Common myeloid progenitor, CD34-positive (primary cell): ENCODE data around the gene PCCA.
A peak's percentile ranks its signal among the peaks of the same experiment; 100 is the strongest.

Source experiments
- CTCF ChIA-PET: fragments of 350-600 bp; sonication (Branson Sonifier 250); formaldehyde crosslinking; loops from one replicate; lab custom pipeline; 2021; ENCODE audit warnings: antibody characterized with exemption; lab: Charles Lee
- POLR2A ChIA-PET: fragments of 350-600 bp; sonication (Branson Sonifier 250); formaldehyde crosslinking; loops from one replicate; lab custom pipeline; 2021; ENCODE audit warnings: antibody characterized with exemption; lab: Charles Lee
- DNase-seq, 3 donors: peaks; one replicate each; pipeline versions ENCODE4 v3.0.0 to v3.0.0-alpha.2; 2013
- H3K27ac ChIP-seq, 2 experiments: 1 replicate in 1 of 2; 2 replicates in 1 of 2; pipeline ENCODE4 v1.7.0; 2013; ENCODE audit warnings: inconsistent platforms in 2 of 2, low read length in 2 of 2, mild to moderate bottlenecking in 2 of 2, low read depth in 1 of 2, moderate library complexity in 1 of 2; ENCODE audit not compliant: severe bottlenecking in 2 of 2, insufficient read depth in 1 of 2, poor library complexity in 1 of 2
- H3K27me3 ChIP-seq, 5 experiments: replicated peaks in 2 of 5; 1 replicate in 3 of 5; 2 replicates in 2 of 5; pipeline versions ENCODE4 v1.6.1 to v1.7.0; 2013; ENCODE audit warnings: low read length in 4 of 5, mild to moderate bottlenecking in 2 of 5, moderate library complexity in 2 of 5, inconsistent platforms in 1 of 5; ENCODE audit not compliant: insufficient read depth in 5 of 5, control insufficient read depth in 4 of 5
- H3K36me3 ChIP-seq, 4 experiments: 1 replicate in 2 of 4; 2 replicates in 2 of 4; pipeline versions ENCODE4 v1.6.1 to v1.7.0; 2013; ENCODE audit warnings: low read length in 3 of 4, control low read depth in 1 of 4, mild to moderate bottlenecking in 1 of 4; ENCODE audit not compliant: control insufficient read depth in 4 of 4, insufficient read depth in 4 of 4
- H3K4me1 ChIP-seq, 4 experiments: 1 replicate in 3 of 4; 2 replicates in 1 of 4; pipeline versions ENCODE4 v1.6.1 to v1.7.1; 2013; ENCODE audit warnings: low read length in 3 of 4, mild to moderate bottlenecking in 3 of 4, control low read depth in 1 of 4, inconsistent platforms in 1 of 4, moderate library complexity in 1 of 4; ENCODE audit not compliant: control insufficient read depth in 4 of 4, insufficient read depth in 4 of 4; ENCODE audit errors: control extremely low read depth in 1 of 4
- H3K4me3 ChIP-seq, 7 experiments: 1 replicate in 4 of 7; 2 replicates in 3 of 7; pipeline versions ENCODE4 v1.5.1 to v1.7.0; 2013; ENCODE audit warnings: mild to moderate bottlenecking in 7 of 7, low read length in 6 of 7, moderate library complexity in 6 of 7, inconsistent platforms in 2 of 7, low read depth in 2 of 7, control low read depth in 1 of 7; ENCODE audit not compliant: insufficient read depth in 4 of 7, control insufficient read depth in 1 of 7; ENCODE audit errors: extremely low read depth in 1 of 7
- H3K9me3 ChIP-seq, 5 experiments: 1 replicate in 4 of 5; 2 replicates in 1 of 5; pipeline versions ENCODE4 v1.6.1 to v1.7.1; 2013; ENCODE audit warnings: low read length in 4 of 5, mild to moderate bottlenecking in 2 of 5, inconsistent platforms in 1 of 5, low read depth in 1 of 5, moderate library complexity in 1 of 5; ENCODE audit not compliant: control insufficient read depth in 4 of 5, insufficient read depth in 2 of 5; ENCODE audit errors: control extremely low read depth in 1 of 5
- WGBS: methylation state at CpG from one replicate; pipeline ENCODE4 v1.1.5; 2013; ENCODE audit not compliant: insufficient coverage; 5-methylcytosine and 5-hydroxymethylcytosine counted together

Gene PCCA

DNA sequence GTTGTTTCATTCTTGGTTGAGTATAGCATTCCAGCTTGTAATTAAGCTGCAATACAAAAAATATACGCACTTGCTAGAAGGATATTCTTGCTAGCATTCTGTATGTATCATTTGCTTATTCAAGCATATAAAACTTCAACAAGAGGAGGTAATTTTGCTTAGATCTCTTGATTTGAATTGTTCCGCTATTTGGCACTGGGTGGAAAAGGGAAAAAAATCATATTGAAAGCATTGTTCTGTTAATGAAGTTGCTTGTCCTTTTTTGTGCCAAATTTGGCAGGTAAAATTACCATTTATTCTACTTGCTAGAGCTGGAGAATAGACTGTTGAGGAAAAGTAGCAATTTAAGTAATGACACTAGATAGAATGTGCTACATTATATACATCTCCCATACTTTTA is 309.5 kb downstream of the PCCA start:
- WGBS: no CpG with 5 or more reads among the region's 2 CpGs
- Histone ChIP-seq H3K4me1 (no peaks in the 10 kb centered on the region), H3K9me3 (peaks cover 0 to 8% (median 2%) of the 10 kb centered on the region in 5 experiments), H3K27ac (no peak overlapping the region), H3K36me3 (peaks cover 0 to 5% (median 0%) of the 10 kb centered on the region in 4 experiments), H3K27me3 (no peaks in the 10 kb centered on the region), H3K4me3 (no peak overlapping the region)
- ChIA-PET CTCF (no interaction called here), POLR2A (no interaction called here)
- no peak for DNase-seq

DNA sequence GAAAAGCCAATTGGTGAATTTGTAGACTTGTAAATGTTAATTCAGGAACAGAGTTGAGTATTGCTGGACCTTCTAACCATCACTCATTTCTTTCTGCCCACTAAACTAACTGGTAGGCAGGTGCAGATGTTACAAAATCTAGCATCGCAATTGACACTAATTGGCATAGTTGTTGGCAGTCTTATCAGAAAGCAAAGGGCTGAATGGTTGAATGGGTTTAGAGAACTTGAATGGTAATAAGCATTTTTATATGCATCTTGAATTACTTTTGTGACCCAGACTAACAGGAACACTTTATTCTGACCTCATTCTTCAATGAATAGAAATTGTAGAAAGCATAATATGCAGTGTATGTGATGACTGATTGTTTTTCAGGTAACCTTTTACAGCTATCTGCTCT is 310.6 kb downstream of the PCCA start:
- Histone ChIP-seq H3K4me1 (no peaks in the 10 kb centered on the region), H3K27me3 (no peaks in the 10 kb centered on the region), H3K9me3 (peaks cover 2 to 16% (median 9%) of the 10 kb centered on the region in 5 experiments), H3K27ac (no peak overlapping the region), H3K4me3 (no peak overlapping the region), H3K36me3 (peaks cover 0 to 15% (median 0%) of the 10 kb centered on the region in 4 experiments)
- no CpG with 5 or more reads among the region's 1 CpG for WGBS
- POLR2A ChIA-PET: no interaction called here
- no peak for DNase-seq
- CTCF ChIA-PET: no interaction called here

DNA sequence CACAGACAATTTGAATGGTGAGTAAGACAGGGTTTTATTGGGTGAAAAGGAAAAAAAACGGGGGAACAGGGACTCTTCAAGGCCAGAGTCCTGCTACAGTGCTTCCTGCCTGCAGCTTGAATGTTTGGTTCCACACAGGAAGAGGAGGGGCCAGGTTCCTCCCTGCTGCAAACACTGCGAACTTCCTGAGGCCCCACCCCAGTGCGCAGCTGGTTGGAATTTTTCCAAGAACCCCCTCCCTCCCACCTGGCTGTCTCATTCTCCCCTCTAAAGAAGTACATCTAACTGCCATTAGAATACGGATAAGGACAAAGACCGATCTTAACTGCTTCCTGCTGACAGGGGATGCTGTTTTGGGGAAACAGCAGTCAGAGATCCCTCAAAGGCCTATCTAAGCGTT is 314.8 kb downstream of the PCCA start:
- DNase-seq: no peak
- ChIA-PET CTCF (no interaction called here), POLR2A (no interaction called here)
- 100% methylated on average over 3 of the region's 6 CpGs for WGBS
- H3K4me3 ChIP-seq: no peak overlapping the region
- no peaks in the 10 kb centered on the region for H3K27me3 ChIP-seq
- H3K9me3 ChIP-seq: peaks cover 4 to 37% (median 23%) of the 10 kb centered on the region in 5 experiments
- H3K4me1 ChIP-seq: no peaks in the 10 kb centered on the region
- H3K36me3 ChIP-seq: peaks cover 0 to 19% (median 0%) of the 10 kb centered on the region in 4 experiments
- H3K27ac ChIP-seq: no peak overlapping the region

- CTCF ChIA-PET: no interaction called here
Observed at GRCh38 chr13:100409132-100409531, 320.2 kb downstream of the PCCA start.

DNA sequence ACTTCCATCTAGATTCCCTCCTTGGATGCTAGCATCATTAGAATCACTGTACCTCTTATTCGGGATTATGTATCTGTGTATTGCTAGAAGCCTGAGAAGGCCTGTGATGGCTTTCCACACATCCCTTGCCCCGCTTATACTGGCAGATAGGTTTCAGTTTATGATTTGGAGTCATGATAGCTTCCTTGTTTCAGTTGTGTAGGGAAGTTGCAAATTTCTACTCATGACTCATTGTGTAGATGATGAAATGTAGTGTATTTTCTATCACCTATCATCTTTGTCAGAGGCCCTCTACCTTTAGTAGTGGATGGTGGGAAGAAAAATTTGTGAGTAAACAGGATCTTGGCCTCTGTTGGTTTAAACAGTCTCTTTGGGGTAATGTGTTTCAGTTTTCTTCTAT is 334.5 kb downstream of the PCCA start:
- no peaks in the 10 kb centered on the region for H3K4me1 ChIP-seq
- no peak overlapping the region for H3K27ac ChIP-seq
- H3K9me3 ChIP-seq: peaks cover 0 to 2% (median 0%) of the 10 kb centered on the region in 5 experiments
- POLR2A ChIA-PET: no interaction called here
- no peaks in the 10 kb centered on the region for H3K27me3 ChIP-seq
- CTCF ChIA-PET: no interaction called here
- H3K4me3 ChIP-seq: no peak overlapping the region
- DNase-seq: peak in 2 of 3 donors; percentile 0 to 6
- 100% methylated on average over 1 of the region's 2 CpGs for WGBS
- H3K36me3 ChIP-seq: peaks cover 0 to 4% (median 0%) of the 10 kb centered on the region in 4 experiments

More at GRCh38 chr13:100409132-100409531, 320.2 kb downstream of the PCCA start:
- peaks cover 0 to 8% (median 3%) of the 10 kb centered on the region in 4 experiments for H3K36me3 ChIP-seq
- POLR2A ChIA-PET: no interaction called here
- peak in 1 of 3 donors; percentile 1 for DNase-seq
- H3K9me3 ChIP-seq: peaks cover 5 to 59% (median 40%) of the 10 kb centered on the region in 5 experiments
- H3K4me1 ChIP-seq: no peaks in the 10 kb centered on the region
- H3K27ac ChIP-seq: no peak overlapping the region
- WGBS: 90% methylated on average over 2 of the region's 5 CpGs
- H3K27me3 ChIP-seq: no peaks in the 10 kb centered on the region
- peak overlapping the region in 1 of 7 experiments; percentile 13 for H3K4me3 ChIP-seq

GRCh38 chr13:100428986-100429385 is 340.1 kb downstream of the PCCA start:
- POLR2A ChIA-PET: no interaction called here
- peaks cover 0 to 16% (median 4%) of the 10 kb centered on the region in 4 experiments for H3K36me3 ChIP-seq
- CTCF ChIA-PET: no interaction called here
- no peak overlapping the region for H3K4me3 ChIP-seq
- peaks cover 0 to 4% (median 0%) of the 10 kb centered on the region in 5 experiments for H3K9me3 ChIP-seq
- H3K4me1 ChIP-seq: no peaks in the 10 kb centered on the region
- WGBS: 90% methylated on average over 2 of the region's 3 CpGs
- H3K27me3 ChIP-seq: no peaks in the 10 kb centered on the region
- no peak for DNase-seq
- no peak overlapping the region for H3K27ac ChIP-seq

- POLR2A ChIA-PET: interaction anchor here (0.6 kb wide), 1 partner anchor 799 kb away, joined by 3 read pairs; no protein-coding TSS in a partner anchor
- DNase-seq: no peak
- H3K36me3 ChIP-seq: peaks cover 0 to 12% (median 6%) of the 10 kb centered on the region in 4 experiments
- H3K9me3 ChIP-seq: peaks cover 0 to 5% (median 0%) of the 10 kb centered on the region in 5 experiments
- CTCF ChIA-PET: no interaction called here
- no peaks in the 10 kb centered on the region for H3K4me1 ChIP-seq
- no peaks in the 10 kb centered on the region for H3K27me3 ChIP-seq
- H3K27ac ChIP-seq: no peak overlapping the region
- no CpG with 5 or more reads among the region's 2 CpGs for WGBS
- H3K4me3 ChIP-seq: no peak overlapping the region
Observed at GRCh38 chr13:100432611-100433010, 343.7 kb downstream of the PCCA start.
